Measurements from ENCODE around the gene KIDINS220. TPM values are rescaled to one million over a fixed set of nuclear protein-coding genes. Genes with fewer than 3 reads are reported as not detected.

KIDINS220 gene
- total RNA-seq, 1 donor from 2014 or later, result 91.6 TPM

DNA sequence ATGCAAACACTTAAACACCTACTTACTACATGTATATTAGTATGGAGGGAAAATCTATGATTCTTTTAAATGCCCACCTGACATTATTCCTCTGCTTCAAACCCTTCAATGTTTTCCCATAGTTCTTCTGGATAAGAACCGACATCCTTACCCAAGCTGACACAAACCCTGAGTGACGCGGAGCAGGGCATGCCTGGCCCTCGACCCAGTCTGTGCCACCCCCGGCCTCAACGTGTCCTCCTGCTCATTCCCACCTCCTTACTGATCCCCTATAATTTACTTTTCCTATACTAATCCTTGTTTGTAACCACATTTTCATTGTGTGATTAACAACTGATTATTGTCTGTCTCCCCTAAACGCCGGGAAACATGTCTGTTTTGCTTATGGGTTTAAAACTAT, 17.5 kb downstream of the KIDINS220 start:
- ATAC-seq (no peak), DNase-seq (ENCODE audit: low spot score) (no peak)
- intact Hi-C loops (cut with DNase I), result no loop called here

DNA sequence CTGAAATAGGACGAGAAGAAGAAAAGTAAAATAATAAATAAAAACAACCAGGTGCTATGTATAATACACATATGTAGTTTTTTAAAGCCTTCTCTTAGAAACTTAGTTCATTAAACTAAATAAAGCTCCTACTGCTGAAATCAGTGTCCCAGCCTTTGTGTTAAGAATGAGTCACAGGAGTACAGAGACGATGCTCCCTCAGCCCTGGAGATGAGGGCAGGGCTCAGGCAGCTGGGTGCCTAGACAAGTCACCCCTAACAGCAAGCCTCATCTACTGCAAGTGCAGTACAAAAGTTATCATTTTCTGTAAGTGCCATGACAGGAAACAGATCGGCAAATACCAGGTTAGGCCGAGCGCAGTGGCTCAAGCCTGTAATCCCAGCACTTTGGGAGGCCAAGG, 18.2 kb downstream of the KIDINS220 start:
- intact Hi-C loops (cut with DNase I), result no loop called here
- ATAC-seq, result no peak
- DNase-seq (ENCODE audit: low spot score), result no peak

DNA sequence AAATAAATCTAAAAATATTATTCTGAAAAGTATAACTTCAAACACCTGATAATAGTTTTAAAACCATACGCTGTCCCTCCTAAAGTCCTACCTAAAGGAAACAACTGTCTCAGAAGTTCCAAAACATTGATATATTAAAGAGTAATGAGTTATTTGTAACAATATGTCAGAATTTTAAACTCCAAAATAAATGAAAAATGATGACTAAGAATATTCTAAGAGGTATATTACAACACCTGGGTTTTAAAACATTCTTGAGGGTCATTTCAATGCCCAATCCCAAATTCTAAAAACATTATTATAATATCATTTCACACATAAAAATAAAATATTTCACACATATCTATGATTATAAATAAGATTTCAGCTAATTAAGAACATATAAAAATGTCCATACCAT, 20.2 kb downstream of the KIDINS220 start:
- ATAC-seq (no peak), DNase-seq (ENCODE audit: low spot score) (no peak)
- intact Hi-C loops (cut with DNase I), result no loop called here

DNA sequence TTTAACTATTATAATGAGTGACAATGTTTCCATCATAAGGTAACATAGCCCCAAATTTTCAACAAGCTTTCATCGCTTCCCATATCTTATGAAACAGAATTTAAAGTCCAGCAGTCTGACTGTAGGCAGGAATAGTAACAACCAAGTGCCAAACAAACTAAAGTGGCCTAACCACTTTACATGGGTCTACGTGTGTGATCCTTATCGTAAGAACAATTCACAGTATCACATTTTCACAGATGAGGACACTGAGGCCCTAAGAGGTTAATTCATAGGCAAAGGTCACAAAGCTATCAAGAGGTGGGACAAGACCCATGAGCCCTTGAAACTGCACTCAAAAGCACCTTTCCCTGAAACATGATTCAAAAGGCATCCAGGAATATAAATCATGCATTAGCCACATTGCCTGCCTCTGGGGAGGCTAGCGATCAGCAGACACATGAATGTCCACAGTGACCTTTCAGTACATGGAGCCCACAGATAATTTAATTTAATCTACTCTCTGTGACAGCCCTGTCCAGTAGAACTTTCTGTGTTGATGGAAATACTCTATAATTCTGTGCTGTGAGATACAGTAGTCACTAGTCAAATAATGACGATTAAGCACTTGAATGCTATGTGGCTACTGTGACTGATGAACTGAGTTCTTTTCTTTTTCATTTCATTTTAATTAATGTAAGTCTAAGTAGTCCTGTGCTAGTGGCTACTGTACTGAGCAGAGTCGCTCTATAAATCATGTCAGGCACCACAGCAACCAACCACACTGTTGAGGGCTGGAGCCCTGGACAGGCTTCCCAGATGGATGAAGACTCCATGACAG, 30.3 kb downstream of the KIDINS220 start:
- ATAC-seq, result no peak
- no peak for DNase-seq (ENCODE audit: low spot score)
- intact Hi-C loops (cut with DNase I), result no loop called here

DNA sequence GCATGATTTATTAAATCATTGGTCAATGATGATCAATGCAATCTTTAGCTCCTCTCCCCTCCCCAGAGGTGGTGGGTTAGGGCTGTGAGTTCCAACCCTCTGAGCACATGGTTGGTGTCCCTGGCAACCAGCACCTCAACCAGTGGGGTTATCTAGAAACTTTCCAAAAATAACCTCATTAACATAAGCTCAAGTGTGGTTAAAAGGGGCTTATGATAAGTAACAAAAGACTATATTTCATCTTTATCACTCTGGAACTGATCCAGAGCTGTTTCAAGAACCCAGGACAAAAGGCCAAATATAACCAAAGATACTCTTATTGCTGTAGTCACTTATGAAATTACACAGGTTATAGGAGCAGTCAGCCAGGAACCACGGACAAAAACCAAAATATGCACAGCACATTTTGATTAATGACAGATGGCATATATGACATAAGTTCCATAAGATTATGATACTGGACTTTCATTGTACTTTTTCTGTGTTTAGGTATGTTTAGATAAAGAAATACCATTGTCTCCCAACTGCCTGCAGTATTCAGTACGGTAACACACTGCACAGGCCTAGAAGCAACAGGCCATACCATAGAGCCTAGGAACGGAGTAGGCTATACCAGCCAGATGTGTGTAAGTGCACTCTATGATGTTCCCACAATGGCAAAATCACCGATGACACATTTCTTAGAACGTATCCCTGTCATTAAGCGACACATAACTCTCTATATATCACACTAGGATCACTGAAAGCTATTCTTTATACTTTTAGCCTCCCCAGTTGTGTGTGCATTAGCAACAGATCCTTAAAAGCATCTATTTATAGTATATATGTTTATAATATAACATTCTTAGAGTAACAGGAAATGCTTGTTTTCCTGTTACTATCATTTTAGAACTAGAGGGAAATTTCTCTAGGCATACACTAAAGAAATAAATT, 31.9 kb downstream of the KIDINS220 start:
- DNase-seq (ENCODE audit: low spot score) (no peak), ATAC-seq (no peak)
- intact Hi-C loops (cut with DNase I), result no loop called here

DNA sequence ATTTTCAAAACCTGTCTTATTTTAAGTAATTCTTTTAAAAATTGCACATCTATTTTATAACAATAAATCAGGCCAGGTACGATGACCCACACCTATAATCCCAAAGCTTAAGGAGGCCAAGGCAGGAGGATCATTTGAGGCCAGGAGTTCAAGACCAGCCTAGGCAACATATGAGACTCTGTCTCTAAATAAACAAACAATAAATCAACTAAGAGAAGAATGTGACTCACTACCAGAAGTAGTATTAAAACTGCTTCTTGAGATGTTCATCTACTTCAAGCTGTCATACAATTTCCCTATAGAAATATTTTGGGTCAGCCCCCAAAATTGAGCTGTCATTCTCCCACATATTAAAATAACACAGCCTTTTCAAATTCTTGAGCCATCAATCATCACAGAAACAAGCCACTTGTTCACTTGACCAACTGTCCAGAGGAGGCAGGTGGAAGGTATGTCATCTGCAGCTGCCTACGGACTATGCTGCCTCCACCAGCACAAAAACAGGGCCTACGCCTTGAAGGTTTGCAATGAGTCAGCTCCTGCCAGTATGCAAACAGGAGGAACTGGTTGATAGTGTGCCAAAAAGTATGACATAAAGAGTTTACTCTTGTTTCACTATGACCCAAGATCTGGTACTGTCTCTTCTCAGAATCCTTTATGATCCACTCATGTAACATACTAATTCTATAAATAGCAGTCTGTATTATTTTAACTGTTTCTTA, 33.6 kb downstream of the KIDINS220 start:
- no peak for ATAC-seq
- intact Hi-C loops (cut with DNase I), result no loop called here
- DNase-seq (ENCODE audit: low spot score), result no peak

DNA sequence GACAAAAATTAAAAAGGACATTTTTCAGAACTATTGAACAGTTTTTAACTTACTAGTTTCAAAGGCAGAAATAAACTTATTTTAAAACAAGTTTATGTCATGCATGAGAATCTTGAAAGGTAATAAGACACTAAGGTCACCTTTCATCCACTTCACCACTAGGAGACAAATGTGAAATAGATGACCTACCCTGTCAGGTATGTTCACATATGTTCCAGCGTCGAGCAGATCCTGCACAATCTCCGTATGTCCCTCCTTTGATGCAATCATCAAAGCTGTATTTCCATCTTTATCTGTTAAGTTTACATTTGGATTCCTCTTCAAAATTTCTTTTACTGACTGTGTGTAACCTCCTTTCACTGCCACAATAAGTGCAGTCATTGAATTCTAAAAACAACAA, 34.7 kb downstream of the KIDINS220 start:
- ATAC-seq (no peak), DNase-seq (ENCODE audit: low spot score) (no peak)
- intact Hi-C loops (cut with DNase I), result no loop called here

DNA sequence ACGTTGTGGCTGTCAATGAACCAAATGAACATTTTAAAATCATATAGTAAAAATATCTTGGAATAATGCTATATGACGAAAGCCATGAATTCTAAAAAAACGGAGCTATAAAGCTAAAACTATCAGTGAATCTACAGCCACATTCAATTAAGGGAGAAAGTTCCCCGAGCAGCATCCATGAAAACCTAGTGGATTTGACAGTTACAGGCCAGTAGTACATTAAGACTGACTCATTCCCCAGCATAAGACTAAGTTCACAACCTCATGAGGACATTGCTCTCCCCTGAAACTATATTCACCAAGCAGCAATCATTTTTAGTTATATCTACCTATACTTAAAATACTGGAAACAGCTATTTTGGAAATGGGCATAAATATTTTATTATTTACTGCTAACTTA, 36.6 kb downstream of the KIDINS220 start:
- no peak for DNase-seq (ENCODE audit: low spot score)
- ATAC-seq, result no peak
- intact Hi-C loops (cut with DNase I), result no loop called here

DNA sequence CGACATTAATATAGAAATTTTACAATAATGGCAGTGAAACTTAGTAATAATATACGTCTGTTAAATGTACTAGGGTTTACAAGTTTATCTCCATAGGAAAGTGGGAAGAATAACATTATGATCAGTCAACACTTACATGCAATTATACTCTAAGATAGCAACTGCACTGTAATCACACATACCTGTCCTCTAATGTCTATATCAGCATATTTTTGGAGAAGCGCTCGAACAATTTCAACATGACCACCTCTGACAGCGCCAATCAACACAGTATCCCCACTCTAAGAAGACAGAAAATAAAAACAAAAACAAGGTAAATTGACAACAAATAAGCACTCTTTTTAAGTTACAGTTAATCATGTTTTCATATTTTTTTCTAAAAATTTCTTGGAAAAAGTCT, 37.2 kb downstream of the KIDINS220 start:
- intact Hi-C loops (cut with DNase I), result no loop called here
- no peak for ATAC-seq

DNA sequence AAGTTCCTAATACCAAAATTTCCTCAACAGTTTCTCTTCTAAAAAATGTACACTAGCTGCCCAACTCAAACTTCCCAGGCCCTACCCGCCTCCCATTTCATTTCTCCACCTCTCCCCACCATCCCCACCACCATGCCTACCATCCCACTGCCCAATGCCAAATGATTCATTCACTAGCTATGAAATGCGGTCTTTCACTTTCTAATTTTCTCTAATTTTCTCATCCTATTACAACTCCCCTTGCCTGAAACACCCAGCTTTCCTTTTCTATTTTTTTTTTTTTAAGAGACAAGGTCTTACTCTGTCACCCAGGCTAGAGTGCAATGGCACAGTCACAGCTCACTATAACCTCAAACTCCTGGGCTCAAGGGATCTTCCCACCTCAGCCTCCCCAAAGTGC, 38.4 kb downstream of the KIDINS220 start:
- DNase-seq (ENCODE audit: low spot score), result no peak
- ATAC-seq, result no peak
- intact Hi-C loops (cut with DNase I), result no loop called here

More for the DNA sequence above, 37.2 kb downstream of the KIDINS220 start:
- DNase-seq (ENCODE audit: low spot score), result no peak

DNA sequence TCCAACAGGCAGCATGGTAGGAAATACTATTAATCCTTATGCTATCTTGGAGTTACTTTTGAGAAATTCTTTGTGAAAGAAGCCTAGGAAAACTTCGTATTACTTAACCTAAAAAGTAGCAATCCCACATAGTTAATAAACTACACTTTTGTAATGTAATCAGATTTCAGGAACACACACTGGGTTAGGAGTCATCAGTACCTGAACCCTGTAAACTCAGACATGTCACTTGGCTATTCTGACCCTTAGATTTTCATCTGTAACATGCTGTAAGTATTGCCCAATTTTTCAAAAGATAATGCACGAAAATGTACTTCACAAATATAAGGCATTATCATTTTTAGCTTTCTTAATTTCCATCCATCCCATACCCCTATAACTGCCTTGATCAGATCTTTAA, 39.0 kb downstream of the KIDINS220 start:
- intact Hi-C loops (cut with DNase I), result no loop called here
- no peak for ATAC-seq
- DNase-seq (ENCODE audit: low spot score), result no peak

DNA sequence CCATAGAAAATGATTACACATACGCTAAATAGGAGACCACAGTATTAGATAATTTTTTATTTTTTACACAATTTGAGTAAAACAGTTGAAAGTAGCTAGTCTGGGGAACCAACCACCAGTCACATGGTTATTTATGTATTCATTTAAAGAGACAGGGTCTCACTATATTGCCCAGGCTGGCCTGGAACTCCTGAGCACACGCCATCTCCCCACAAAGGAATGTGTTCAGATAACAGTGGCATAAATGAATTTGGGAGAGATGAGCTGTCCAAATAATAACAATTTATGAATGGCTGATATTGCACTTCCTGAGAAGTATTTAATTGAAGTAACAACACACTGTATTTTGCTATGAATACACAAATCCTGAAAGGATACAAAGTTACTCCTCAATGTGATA, 39.7 kb downstream of the KIDINS220 start:
- intact Hi-C loops (cut with DNase I), result no loop called here
- no peak for ATAC-seq
- no peak for DNase-seq (ENCODE audit: low spot score)

DNA sequence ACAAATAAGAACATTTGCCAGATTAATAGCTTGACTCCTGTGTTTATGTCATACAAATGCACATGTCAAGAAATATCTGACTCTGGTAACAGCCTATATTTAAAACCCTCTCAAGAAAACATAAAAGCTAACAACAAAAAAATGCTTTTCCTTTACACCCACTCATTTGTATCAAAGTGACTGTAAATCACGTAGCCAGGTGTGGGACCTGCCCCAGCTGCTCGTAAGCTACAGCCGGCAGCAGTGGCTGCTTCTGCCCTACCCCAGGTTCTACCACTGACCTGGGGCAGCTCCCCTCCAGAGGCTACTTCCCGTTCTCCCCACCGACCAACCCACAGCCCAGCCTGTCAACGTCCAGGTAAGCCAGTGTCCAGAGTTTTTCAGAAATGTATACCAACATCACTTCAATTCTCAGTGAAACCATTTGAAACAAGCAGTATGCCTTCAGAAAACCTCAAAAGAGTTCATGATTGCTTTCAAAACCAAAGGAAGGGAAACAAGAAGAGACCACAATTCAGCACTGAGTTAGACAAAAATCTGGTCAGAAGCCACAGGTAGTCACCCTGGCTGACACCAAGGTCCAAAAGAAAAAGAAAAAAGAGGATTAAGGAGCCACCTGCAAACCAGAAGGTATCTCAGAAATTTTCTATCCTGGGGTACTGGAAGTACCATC, 40.4 kb downstream of the KIDINS220 start:
- ATAC-seq (no peak), DNase-seq (ENCODE audit: low spot score) (no peak)
- intact Hi-C loops (cut with DNase I), result no loop called here

DNA sequence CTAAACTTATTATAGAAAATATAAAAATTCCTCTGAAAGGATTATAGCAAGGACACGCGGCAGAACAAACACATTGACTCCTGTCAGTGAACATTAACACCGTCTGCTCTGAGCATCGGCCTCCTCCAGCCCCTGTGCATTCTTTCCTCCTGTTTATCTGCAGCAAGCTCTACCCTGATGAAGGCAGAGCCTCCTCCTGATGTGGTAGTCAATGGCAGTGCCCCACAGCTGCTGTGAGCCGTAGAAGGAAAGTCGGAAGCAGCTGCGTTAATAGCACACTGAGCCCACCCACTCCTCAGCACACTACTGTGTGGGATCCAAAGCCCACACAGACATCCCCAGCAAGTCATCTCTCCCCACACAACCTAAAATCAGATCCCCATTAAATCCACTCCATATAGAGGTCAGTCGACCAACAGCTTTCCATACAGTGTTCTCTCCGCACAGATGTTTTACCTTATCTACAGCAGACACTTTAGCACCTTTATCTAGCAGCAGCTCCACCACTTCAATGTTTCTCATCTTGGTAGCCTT, 41.0 kb downstream of the KIDINS220 start:
- no peak for DNase-seq (ENCODE audit: low spot score)
- intact Hi-C loops (cut with DNase I), result no loop called here
- ATAC-seq, result no peak

DNA sequence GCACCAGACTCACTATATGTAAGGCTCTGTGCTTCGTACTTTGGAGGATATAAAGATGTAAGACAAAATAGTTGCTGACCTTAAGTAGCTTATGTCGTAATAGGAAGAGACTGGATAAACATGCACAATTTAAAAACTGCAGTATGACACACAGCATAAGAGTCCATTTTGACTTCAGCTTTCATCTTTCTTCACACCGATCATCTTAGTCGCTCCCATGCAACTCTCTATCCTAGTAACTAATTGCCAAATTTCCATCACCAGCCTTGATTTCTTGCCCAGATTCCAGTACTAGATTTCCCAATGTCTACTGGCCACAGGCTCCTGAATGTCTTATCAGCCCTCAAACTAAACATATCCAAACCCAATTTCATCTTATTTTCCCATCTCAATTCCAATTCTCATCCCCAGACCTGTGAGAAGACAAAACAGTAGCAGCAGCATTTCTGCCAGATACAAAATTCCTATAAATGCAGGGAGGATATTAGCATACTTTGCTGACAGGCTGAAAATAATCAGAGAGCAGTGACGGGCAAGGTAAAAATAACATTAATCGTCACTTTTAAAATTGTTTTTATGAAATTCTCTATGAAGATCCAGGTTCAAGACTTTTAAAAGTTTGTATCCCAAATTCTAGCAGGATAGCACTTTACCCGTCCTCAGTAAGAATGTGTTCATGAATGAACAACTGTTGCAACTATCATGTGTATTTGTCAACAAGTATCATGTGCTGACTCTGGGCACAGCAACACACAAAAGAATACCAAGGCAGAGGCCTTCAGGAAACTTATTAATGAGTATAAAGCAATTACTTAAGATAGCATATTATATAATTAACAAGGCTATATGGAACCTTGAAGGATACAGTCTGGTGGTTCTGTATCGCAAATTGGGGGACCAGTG, 42.2 kb downstream of the KIDINS220 start:
- intact Hi-C loops (cut with DNase I), result no loop called here
- no peak for DNase-seq (ENCODE audit: low spot score)
- peak; percentile 78 for ATAC-seq

DNA sequence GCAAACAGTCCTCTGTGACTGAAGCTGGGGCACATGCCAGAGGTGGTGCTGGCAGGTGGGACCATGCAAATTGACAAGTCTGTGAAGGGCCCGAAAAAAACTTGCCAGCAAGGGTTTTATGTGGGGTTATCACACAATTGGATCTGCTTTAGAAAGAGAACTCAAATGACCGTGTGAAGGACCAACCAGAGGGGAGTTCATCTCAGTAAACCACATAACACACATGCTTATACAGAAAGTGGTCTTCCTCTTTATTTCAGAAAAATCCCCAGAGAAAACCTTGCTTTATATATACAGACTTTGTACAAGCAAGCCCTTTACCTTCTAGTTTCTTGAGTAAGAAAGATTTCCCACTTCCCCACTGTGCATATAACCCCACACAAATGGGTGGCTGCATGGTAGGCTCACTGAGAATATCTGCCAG, 46.7 kb downstream of the KIDINS220 start:
- no peak for ATAC-seq
- no peak for DNase-seq (ENCODE audit: low spot score)
- intact Hi-C loops (cut with DNase I), result no loop called here

DNA sequence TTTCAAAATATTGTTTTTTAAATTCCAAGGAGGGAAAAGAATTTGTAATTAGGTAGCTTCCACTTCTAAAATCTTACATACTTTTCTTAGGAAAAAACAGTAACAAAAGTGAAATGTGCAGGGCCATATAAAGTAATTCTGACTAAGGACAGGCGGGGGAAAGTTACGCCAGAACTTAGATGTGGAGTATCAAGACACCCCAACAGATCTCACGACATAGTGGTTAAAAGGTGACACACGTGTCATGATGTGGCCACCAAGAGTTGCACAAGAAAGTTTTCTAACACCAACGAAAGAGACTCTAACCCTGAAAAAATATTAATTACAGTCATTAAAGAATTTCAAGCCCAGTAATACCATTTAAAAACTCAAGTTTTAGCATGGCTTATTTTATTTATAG, 51.0 kb downstream of the KIDINS220 start:
- no peak for DNase-seq (ENCODE audit: low spot score)
- intact Hi-C loops (cut with DNase I), result no loop called here
- no peak for ATAC-seq

All from sciatic nerve (tissue), 2 donors.